ENCODE results near the gene CPXM1.

DNA sequence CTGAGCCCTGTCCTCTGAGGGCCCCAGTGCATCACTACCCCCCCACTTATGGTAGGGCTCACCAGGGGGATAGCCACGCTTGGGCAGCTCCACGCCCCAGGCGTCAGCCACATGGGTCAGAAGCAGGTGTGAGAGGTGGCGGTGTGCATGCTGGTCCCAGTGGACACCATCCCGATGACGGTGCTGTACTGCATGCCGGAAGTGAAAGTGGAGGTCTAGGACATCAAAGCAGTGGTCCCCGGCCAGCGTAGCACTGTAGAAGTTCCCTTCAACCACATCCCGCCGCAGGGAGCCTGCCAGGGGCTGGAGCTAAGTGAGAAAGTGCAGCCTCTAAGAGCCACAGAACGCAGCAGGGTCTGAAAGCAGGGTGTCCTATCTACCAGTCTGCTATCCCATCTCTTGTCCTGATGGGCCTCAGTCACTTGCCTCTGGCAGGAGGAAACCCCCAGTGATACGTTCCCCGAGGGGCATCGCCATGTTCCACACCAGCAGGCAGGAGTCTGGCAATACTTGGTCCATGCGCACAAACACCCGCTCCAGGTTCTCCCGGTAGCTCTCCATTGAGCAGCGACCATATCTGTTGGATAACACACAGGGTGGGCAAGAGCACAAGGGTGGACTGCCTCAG, 37.9 kb upstream of the CPXM1 start:
- TF ChIP-seq, protein P1, sequence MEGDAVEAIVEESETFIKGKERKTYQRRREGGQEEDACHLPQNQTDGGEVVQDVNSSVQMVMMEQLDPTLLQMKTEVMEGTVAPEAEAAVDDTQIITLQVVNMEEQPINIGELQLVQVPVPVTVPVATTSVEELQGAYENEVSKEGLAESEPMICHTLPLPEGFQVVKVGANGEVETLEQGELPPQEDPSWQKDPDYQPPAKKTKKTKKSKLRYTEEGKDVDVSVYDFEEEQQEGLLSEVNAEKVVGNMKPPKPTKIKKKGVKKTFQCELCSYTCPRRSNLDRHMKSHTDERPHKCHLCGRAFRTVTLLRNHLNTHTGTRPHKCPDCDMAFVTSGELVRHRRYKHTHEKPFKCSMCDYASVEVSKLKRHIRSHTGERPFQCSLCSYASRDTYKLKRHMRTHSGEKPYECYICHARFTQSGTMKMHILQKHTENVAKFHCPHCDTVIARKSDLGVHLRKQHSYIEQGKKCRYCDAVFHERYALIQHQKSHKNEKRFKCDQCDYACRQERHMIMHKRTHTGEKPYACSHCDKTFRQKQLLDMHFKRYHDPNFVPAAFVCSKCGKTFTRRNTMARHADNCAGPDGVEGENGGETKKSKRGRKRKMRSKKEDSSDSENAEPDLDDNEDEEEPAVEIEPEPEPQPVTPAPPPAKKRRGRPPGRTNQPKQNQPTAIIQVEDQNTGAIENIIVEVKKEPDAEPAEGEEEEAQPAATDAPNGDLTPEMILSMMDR (IDR thresholded peaks at IDR 0.05) = no peak
- no peak for TF ChIP-seq EP300 (IDR thresholded peaks at IDR 0.05)

All from upper lobe of left lung (tissue), 4 donors.